ENCODE measurements around the gene TSPAN10.
A peak's percentile ranks its signal among the peaks of the same experiment; 100 is the strongest.

TSPAN10 gene

DNA sequence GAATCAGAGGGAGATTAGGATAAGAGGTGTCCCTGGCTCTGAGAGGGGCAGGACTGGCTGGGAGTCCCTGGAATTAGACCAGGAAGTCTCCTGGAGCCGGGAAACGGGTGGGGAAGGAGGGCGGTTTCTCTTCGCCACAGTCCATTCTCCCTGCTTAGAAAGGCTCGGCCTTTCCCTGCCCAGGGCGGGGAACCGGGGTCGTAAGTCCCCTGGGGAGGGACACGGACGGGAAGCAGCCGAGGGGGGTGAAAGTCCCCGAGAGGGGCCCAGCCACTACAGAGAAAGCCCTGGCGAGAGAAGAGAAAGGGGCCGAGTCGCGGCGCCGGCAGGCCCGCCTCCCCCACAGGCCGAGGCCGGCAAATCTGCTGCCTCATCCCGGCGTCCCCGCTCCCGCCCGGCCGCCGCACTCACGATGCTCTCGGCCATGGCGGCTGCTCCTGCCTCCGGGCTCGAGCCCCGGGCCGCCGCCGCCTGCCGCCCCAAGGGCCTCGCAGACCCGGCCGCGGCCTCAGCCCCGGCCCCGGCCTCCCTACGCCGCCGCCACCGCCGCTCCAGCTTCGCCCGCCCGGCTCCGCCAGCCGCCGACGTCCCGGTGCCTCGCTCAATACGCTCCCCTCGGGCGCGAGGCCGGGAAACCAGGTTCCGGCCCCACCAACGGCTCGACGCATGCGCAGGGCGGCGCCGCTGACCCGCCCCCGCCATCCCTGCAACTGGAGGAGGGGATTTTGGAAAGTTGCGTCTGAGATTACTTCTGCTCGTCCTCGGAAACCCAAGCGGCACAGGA is at the start of gene TSPAN10, which contains the start of gene NPLOC4:
Gene TSPAN10 (plus strand): TSS at position 692 of the 784 bp plus-strand sequence. CDS start 5,217 bp downstream, outside the sequence.
Gene NPLOC4 (minus strand): TSS at position 608 of the 784 bp plus-strand sequence. CDS start 182 bp downstream, at position 426.
- Mint-ChIP-seq H3K27me3 (no peaks in the 10 kb centered on the region), H3K4me3 (peak within 1 kb of the TSS; percentile 87 to 88), H3K27ac (peak within 1 kb of the TSS; percentile 76 to 99), H3K4me1 (peaks cover 11% of the 10 kb centered on the region), H3K9me3 (no peaks in the 10 kb centered on the region)
- ATAC-seq (peak; percentile 97), DNase-seq (peak; percentile 89)

DNA sequence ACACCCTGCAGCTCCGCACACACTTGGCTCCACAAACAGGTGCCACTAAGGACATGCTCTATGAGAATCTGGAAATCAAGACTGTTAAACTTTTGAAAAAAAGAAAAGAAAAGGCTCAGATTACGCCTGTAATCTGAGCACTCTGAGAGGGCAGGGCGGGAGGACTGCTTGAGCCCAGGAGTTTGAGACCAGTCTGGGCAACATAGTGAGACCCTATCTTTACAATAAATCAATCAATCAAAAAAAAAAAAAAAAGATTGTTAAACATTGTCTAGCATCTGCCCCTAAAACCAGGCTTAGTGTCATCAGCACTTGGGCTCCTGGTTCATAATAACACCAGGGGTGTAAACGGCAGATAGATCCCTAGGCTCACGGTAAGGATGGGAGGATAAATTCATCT is 47.4 kb upstream of the TSPAN10 start:
- DNase-seq: no peak
- ATAC-seq: no peak

DNA sequence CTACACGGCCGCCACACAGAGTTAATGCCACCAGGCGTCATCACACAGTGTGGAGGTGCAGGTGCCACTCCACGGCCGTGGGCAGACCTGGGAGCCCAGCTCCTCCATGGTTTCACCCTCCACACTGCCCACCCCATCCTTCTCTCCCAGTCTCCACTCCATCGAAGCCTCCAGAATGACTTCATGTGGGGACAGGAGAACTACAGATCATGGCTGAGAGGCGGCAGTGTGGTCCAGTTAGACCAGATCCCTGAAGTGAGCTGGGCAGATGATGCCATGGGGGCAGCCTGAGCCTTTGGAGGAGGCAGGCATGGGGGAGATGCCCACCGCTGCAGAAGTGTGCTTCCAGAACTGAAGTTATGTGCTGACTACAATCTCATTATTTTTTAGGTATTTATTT is 46.9 kb upstream of the TSPAN10 start:
- Mint-ChIP-seq H3K9me3 (no peaks in the 10 kb centered on the region), H3K4me1 (no peaks in the 10 kb centered on the region), H3K4me3 (no peak overlapping the region), H3K27me3 (no peaks in the 10 kb centered on the region), H3K27ac (no peak overlapping the region)
- DNase-seq: no peak
- no peak for ATAC-seq

More for the DNA sequence above, 47.4 kb upstream of the TSPAN10 start:
- H3K4me1 Mint-ChIP-seq: no peaks in the 10 kb centered on the region
- H3K4me3 Mint-ChIP-seq: no peak overlapping the region
- no peaks in the 10 kb centered on the region for H3K9me3 Mint-ChIP-seq
- no peaks in the 10 kb centered on the region for H3K27me3 Mint-ChIP-seq
- peak overlapping the region in 1 of 2 donors; percentile 67 for H3K27ac Mint-ChIP-seq

DNA sequence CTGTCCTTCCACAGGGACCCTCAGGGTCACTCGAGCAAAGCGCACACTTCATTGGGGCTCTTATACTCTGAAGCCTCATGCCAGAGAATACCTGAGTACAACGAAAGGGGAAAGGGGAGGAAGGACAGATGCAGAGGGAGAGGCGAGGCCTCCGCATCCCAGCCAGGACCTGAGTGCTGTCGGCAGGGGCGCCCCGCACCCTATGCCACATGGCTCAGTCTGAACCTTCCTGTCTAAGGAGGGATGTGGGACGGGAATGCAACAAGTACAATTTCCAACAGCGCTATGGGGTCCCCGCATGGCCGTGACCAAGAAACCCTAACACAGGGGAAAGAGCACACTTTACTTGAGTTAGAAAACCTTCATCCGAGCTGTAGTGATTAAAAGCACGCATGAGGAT is 45.0 kb upstream of the TSPAN10 start:
- no peak overlapping the region for H3K4me3 Mint-ChIP-seq

DNA sequence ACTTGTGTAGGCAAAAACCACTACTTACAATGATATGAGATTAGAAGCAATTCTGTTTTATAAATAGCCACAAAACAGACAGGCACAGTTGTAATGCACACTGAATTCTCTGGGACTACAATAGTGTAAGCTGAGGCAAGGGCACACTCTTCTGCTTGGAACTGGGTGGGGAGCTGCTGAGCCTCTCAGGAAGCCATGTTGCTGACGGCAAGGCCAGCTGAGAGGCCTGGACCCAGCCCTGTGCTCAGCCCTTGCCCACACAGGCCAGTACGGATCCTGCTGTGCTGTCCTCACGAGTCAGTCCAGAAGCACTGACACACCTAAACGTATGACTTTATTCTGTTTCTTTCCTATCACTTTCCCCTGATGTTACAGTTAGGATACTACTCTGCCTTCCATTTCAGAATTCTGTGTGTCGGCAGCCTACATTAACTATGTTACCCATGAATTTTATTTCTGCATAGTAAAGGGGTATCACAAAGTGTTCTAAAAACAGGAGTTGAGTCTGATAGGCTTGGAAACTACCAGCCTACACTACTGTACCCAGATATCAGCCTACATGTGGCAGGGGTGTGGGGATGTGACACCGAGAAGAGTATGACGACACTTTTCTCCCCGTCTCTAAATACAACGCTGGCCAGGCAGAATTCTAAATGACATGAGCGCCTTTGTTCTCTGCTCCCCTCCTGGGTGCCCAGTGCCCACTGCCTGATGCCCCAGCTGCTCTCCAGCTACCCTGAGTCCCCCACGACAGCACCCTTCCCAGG is 43.7 kb upstream of the TSPAN10 start:
- Mint-ChIP-seq H3K27me3 (no peaks in the 10 kb centered on the region), H3K4me3 (no peak overlapping the region), H3K27ac (peak overlapping the region in 1 of 2 donors; percentile 19), H3K9me3 (no peaks in the 10 kb centered on the region), H3K4me1 (no peaks in the 10 kb centered on the region)
- no peak for ATAC-seq
- DNase-seq: no peak

More for the DNA sequence above, 45.0 kb upstream of the TSPAN10 start:
- Mint-ChIP-seq H3K9me3 (no peaks in the 10 kb centered on the region), H3K27me3 (no peaks in the 10 kb centered on the region), H3K27ac (no peak overlapping the region), H3K4me1 (no peaks in the 10 kb centered on the region)
- no peak for DNase-seq
- ATAC-seq: no peak

DNA sequence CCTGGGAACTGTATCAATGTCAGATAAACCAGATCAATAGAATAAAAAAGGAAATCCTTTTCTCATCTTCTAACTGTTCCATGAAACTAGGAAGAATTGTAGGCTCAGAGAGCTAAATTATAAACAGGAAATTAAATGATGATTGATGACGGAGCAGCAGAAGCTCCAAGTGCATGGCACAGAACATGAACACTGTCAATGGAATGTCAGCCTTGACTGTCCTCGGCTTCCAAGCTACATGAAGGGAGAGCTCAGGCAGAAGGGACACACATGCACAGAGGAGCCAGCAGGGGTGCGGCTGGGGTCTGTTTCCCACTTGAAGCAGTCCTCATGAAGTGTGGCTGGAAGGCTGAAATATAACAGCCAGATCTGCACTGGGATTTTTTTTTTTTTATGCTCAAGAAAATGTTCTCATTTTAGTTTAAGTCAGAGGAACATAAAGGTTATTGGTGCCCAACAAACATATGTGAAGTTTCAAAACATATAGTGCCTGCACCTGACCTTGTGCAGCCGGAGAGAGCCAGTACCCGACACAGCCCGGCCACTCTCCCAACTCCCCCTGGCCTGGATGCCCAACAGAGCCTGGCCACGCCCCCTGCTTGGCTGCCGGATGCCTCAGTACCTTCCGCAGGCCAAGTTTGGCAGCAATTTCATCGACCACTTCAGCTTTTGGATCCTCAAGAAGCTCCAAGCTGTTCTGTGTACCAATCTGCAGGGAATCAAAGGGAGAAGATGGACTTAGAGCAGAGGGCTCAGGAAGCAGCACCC is 37.1 kb upstream of the TSPAN10 start:
- H3K4me1 Mint-ChIP-seq: peaks cover 7% of the 10 kb centered on the region
- H3K4me3 Mint-ChIP-seq: no peak overlapping the region
- no peaks in the 10 kb centered on the region for H3K9me3 Mint-ChIP-seq
- ATAC-seq (no peak), DNase-seq (no peak)
- H3K27ac Mint-ChIP-seq: no peak overlapping the region
- no peaks in the 10 kb centered on the region for H3K27me3 Mint-ChIP-seq

DNA sequence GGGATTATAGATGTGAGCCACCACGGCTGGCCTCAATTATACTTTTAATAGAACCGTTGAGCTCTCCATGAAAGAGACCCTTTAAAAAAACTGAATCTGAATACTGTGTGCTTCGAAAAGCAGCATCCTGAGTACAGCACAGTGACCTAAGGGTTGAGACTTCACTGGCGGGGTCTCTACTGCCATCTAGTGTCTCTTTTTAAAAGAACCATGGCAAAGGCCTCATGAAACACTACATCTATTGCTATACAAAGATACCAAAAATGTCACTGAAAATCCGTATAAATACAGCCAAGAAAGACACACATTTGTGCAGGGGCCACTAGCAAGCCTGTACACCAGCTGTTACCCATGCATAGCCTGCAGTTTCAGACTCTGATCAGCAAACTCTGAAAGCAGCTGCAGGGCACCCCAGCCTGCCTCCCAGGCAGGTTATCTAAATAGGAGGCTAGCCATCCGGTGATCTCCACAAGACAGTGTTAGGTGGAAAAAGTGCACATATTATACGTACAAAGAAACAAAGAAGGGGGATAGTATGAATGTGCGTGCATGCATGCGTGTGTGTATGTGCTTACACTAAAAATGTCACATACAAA is 35.4 kb upstream of the TSPAN10 start:
- Mint-ChIP-seq H3K4me1 (peaks cover 7% of the 10 kb centered on the region), H3K4me3 (no peak overlapping the region), H3K27ac (peak overlapping the region in 1 of 2 donors; percentile 27), H3K9me3 (no peaks in the 10 kb centered on the region), H3K27me3 (no peaks in the 10 kb centered on the region)
- peak; percentile 28 to 42 for DNase-seq
- peak; percentile 90 for ATAC-seq

DNA sequence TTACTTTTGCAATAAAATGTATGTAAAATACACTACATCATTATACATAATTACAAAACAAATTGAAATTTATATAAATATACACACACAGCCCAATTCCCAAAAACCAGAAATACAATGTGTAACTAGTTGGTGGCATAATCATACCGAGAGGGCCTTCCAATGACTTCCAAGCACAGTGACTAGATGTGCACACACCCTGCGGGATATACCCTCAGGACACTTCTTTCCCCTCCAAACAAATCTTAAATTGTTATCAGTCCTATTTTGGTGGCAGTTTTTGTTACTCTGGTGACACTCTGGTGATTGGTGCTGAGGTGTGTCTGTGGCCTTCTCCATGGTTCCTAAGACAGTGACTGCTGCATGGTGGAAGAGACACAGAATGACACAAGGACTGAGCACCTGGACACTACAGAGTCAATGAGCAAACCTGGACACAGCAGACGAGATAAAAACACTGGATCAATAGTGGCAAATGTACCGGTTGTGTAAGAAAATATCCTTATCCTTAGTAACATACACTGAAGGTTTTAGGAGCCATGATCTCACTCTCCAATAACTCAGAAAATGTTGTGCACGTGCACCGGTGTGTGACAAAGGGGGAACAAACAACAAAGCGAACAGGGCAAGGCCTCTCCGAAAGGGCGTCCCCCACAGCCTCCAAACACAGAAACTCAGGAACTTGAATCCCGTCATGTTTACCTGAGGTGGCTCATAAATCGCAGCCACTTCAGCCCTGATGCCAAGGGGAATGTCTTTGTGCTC is 33.0 kb upstream of the TSPAN10 start:
- H3K27ac Mint-ChIP-seq: no peak overlapping the region
- no peaks in the 10 kb centered on the region for H3K27me3 Mint-ChIP-seq
- H3K4me1 Mint-ChIP-seq: peaks cover 18% of the 10 kb centered on the region
- no peak overlapping the region for H3K4me3 Mint-ChIP-seq
- H3K9me3 Mint-ChIP-seq: no peaks in the 10 kb centered on the region
- no peak for DNase-seq
- ATAC-seq: no peak

DNA sequence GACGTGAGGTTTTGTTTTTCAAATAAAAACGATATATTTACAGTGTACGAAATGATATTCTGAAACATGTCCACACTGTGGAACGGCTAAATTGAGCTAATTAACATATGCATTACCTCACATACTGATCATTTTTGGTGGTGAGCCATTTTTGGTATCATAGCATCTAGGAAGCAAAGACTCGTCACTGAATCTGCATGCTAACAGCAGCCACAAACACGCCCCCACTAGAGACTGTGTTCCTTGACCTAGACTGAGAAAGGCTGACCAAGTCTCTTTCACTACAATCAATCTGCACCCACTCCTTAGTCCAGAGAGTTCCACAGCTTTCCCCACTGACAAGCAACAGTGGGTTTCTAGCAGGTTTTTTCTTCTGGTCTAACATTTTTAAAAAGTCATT is 29.6 kb upstream of the TSPAN10 start:
- Mint-ChIP-seq H3K4me3 (no peak overlapping the region), H3K9me3 (no peaks in the 10 kb centered on the region), H3K4me1 (peaks cover 11% of the 10 kb centered on the region), H3K27ac (no peak overlapping the region), H3K27me3 (no peaks in the 10 kb centered on the region)
- ATAC-seq: no peak
- no peak for DNase-seq

DNA sequence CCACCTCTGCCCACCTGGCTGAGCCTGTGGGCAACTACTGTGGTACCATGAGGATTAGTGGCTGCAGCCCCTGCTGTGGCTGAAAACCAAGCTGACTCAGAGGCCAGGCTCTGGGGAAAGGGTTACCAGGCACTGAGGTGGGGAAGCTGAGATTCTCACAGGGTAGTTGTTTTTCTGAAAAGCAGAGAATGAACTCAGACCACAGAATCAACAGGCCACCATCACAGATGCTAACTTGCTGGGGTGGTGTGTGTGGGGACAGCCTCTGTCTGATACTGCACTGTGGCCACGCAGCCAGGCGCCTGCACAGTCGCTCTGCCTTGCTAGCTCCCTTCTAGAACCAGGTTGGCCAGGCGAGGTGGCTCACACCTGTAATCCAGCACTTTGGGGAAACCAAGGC is 28.9 kb upstream of the TSPAN10 start:
- Mint-ChIP-seq H3K27me3 (no peaks in the 10 kb centered on the region), H3K4me3 (no peak overlapping the region), H3K4me1 (peaks cover 11% of the 10 kb centered on the region), H3K9me3 (no peaks in the 10 kb centered on the region), H3K27ac (no peak overlapping the region)
- DNase-seq: peak in 1 of 2 donors; percentile 7
- ATAC-seq: peak; percentile 46

DNA sequence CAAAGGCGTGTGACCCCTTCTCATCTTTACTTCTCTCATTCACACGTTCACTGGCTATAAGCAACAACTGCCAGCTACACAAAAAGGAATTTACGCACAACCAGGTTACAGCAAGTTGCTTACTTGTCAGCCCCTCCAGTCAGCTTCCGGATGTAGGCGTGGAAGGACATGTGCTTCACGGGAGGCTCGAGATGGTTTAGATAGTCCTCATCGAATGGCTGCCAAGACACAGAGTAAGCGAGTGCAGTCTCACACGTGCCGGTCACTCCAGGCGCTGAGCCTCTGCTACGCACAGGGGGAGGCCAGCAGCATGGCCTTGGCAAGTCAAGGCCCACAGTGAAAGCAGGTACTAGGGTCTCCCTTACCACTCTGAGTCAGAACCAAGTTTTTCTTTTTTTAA is 28.4 kb upstream of the TSPAN10 start:
- no peaks in the 10 kb centered on the region for H3K9me3 Mint-ChIP-seq
- H3K27ac Mint-ChIP-seq: peak overlapping the region in 1 of 2 donors; percentile 76
- no peaks in the 10 kb centered on the region for H3K27me3 Mint-ChIP-seq
- DNase-seq: no peak
- ATAC-seq: no peak
- H3K4me1 Mint-ChIP-seq: peaks cover 17% of the 10 kb centered on the region
- no peak overlapping the region for H3K4me3 Mint-ChIP-seq

DNA sequence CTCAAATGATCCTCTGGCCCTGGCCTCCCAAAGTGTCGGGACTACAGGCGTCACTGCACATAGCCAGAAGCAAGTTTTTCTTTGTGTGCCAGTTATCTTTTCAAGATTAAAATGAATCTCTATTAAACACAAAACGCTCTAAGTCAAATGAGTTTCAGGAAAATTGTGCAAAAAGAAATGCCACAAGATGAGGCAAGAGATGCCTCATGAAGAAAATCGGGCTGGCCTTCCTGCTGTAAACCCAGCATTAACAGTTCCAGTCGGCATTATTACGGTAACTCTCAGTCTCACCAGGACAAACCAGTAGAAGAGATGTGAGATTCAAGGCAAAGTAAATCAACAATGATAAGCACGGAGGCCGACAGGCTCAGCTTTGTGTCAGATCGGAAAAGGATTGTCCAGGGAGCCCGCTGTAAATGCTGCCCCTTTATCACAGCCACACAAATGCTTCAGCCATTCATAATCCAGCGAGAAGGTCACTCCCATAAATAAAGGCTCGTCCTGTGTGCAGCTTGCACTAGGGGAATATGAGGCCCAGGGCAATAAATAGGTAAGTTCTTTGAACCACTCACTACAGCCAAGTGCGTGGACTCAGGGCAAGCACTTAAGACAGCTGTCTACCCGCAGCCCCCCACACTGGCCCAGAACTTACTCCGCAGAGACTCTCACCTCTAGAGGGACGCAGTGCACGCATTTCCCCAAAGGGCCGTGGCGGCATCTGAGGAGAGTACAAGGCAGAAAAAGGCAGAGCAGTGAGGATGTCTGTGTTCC is 27.3 kb upstream of the TSPAN10 start:
- no peak overlapping the region for H3K27ac Mint-ChIP-seq

DNA sequence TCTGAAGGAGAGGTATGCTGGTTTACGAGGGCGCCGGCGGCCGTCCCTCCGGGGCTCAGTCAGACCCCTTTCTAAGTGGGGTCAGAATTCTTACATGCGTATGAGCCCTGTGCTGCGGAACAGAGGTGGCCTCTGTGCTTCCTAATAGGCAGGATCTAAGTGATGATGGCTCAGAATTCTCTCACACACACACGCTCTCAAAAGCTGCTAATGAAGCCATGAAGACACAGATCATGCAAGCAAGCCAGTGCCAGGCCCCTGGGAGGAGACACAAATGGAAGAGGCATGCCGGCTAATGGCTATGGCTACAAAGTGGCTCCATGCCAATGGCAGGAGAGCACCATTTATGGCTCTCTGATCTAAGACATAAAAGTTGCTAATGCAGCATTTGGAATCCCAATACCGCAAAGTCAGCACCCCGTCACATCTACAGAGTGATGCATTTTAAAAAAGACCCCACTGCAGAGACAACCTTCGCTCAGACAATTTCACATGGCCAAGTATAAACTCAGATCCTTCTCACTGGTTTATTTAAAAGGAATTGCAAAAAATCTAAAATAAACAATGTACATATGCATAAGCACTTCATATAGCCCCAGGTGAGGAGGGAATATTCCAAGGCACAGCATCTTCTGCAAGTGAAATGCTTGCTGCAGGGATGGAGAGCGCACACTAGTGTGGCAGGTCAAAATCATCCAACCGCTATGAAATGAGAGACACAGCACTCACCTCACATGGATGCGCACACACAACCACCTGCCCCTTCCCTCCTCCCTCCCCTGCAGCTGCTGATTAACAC is 24.6 kb upstream of the TSPAN10 start:
- Mint-ChIP-seq H3K27me3 (no peaks in the 10 kb centered on the region), H3K9me3 (no peaks in the 10 kb centered on the region), H3K4me1 (peaks cover 47% of the 10 kb centered on the region), H3K27ac (peak overlapping the region in 1 of 2 donors; percentile 56), H3K4me3 (no peak overlapping the region)
- DNase-seq (no peak), ATAC-seq (no peak)

More for the DNA sequence above, 27.3 kb upstream of the TSPAN10 start:
- ATAC-seq (no peak), DNase-seq (no peak)
- Mint-ChIP-seq H3K9me3 (no peaks in the 10 kb centered on the region), H3K27me3 (no peaks in the 10 kb centered on the region), H3K4me3 (no peak overlapping the region), H3K4me1 (peaks cover 28% of the 10 kb centered on the region)

Data from stimulated activated naive CD8-positive, alpha-beta T cell treated with anti-CD3 and anti-CD28 coated beads, Interleukin-15, amount 100 ng/mL, for 72 hours (primary cell).